K562 (cell line): ENCODE results near the gene FAM117A. TPM values are rescaled to one million over a fixed set of nuclear protein-coding genes. Genes with fewer than 3 reads are reported as not detected.

Source experiments
- ARID1B ChIP-seq: fragments of 450-650 bp; IDR thresholded peaks from 2 replicates; pipeline ENCODE4 v1.6.1; 2016; ENCODE audit warnings: antibody characterized with exemption, mild to moderate bottlenecking, inconsistent platforms
- CCAR2 ChIP-seq: fragments of 200-400 bp; formaldehyde crosslinking; IDR thresholded peaks from 2 replicates; pipeline ENCODE4 v1.6.1; 2017; ENCODE audit warnings: mild to moderate bottlenecking, low read depth, low read length
- CEBPZ ChIP-seq: fragments of 150-350 bp; IDR thresholded peaks from 2 replicates; pipeline ENCODE4 v1.6.1; 2014; ENCODE audit warnings: low read depth, mild to moderate bottlenecking, low read length, borderline replicate concordance
- CHCHD3 ChIP-seq: fragments of 250-450 bp; sonication (Bioruptor Pico); IDR thresholded peaks from 2 replicates; pipeline ENCODE4 v2.1.2; 2022; ENCODE audit warnings: mild to moderate bottlenecking
- E2F3 ChIP-seq: fragments of 250-450 bp; sonication (Bioruptor Pico); IDR thresholded peaks from 2 replicates; pipeline ENCODE4 v1.4.0; 2020; ENCODE audit warnings: mild to moderate bottlenecking
- ELF4 ChIP-seq: fragments of 450-650 bp; formaldehyde crosslinking; IDR thresholded peaks from 2 replicates; pipeline ENCODE4 v1.4.0; 2022; ENCODE audit warnings: missing genetic modification characterization
- ELK1 ChIP-seq: sonication (generic); formaldehyde crosslinking; IDR thresholded peaks from 2 replicates; pipeline ENCODE4 v1.8.1; 2022; ENCODE audit warnings: missing genetic modification reagents
- FOXA1 ChIP-seq: fragments of 450-650 bp; IDR thresholded peaks from 2 replicates; pipeline ENCODE4 v1.6.1; 2016; ENCODE audit warnings: mild to moderate bottlenecking, borderline replicate concordance
- HCFC1 ChIP-seq: IDR thresholded peaks from 2 replicates; pipeline ENCODE4 v1.6.1; 2012; ENCODE audit warnings: low read depth, low read length, improper control_type of control experiment
- HSF4 ChIP-seq: fragments of 250-450 bp; sonication (Bioruptor Pico); IDR thresholded peaks from 2 replicates; pipeline ENCODE4 v2.1.2; 2022; ENCODE audit warnings: mild to moderate bottlenecking, moderate library complexity, borderline replicate concordance
- IRF2 ChIP-seq: sonication (generic); formaldehyde crosslinking; IDR thresholded peaks from 2 replicates; pipeline ENCODE4 v1.8.1; 2022; ENCODE audit warnings: mild to moderate bottlenecking, missing genetic modification reagents
- NCOR1 ChIP-seq: fragments of 450-650 bp; IDR thresholded peaks from 2 replicates; pipeline ENCODE4 v1.6.1; 2016; ENCODE audit warnings: mild to moderate bottlenecking, moderate library complexity
- RBFOX2 ChIP-seq: fragments of 200-400 bp; formaldehyde crosslinking; IDR thresholded peaks from 2 replicates; pipeline ENCODE4 v1.6.1; 2017; ENCODE audit warnings: low read depth, mild to moderate bottlenecking, low read length, moderate library complexity
- RBM17 ChIP-seq: fragments of 200-400 bp; formaldehyde crosslinking; IDR thresholded peaks from 2 replicates; pipeline ENCODE4 v1.6.1; 2017; ENCODE audit warnings: low read depth, mild to moderate bottlenecking, low read length, borderline replicate concordance
- SMARCA4 ChIP-seq: fragments of 450-650 bp; IDR thresholded peaks from 2 replicates; pipeline ENCODE4 v1.6.1; 2016
- SPI1 ChIP-seq: IDR thresholded peaks from 2 replicates; pipeline ENCODE4 v1.6.1; 2011; ENCODE audit warnings: low read depth, low read length, control low read depth, borderline replicate concordance
- STAT6 ChIP-seq: sonication (generic); formaldehyde crosslinking; IDR thresholded peaks from 2 replicates; pipeline ENCODE4 v1.8.1; 2023; ENCODE audit warnings: mild to moderate bottlenecking, missing genetic modification reagents
- THRB ChIP-seq: fragments of 450-650 bp; formaldehyde crosslinking; conservative IDR thresholded peaks from 2 replicates; pipeline ENCODE4 v1.4.0; 2022; ENCODE audit warnings: mild to moderate bottlenecking, missing genetic modification characterization
- U2AF1 ChIP-seq: fragments of 200-400 bp; formaldehyde crosslinking; optimal IDR thresholded peaks from 2 replicates; pipeline ENCODE3; 2017; ENCODE audit warnings: mild to moderate bottlenecking, low read depth, low read length, moderate library complexity
- ZNF274 ChIP-seq: IDR thresholded peaks from 2 replicates; pipeline ENCODE4 v1.6.1; 2011; ENCODE audit warnings: low read depth, mild to moderate bottlenecking, low read length, moderate library complexity, borderline replicate concordance
- ZNF77 ChIP-seq: fragments of 250-450 bp; sonication (Bioruptor Pico); IDR thresholded peaks from 2 replicates; pipeline ENCODE4 v1.5.0; 2020
- polyA plus RNA-seq, 8 experiments: library from polyadenylated mRNA; depleted of rRNA in 4 of 8; stranded (reverse) in 5 of 8; unstranded in 3 of 8; fragments of >200 nt; fragmentation: Nextera tagmentation in 2 of 8; fragmentation: Illumina TruSeq in 1 of 8; extraction: Ambion mirVana in 2 of 8; extraction: Trizol in 1 of 8; gene quantifications; 2 replicates each; pipeline versions ENCODE4 v1.2.1 to v1.2.3, GENCODE V29; 2011 to 2014; ENCODE audit warnings: inconsistent platforms in 1 of 8, missing spikeins in 1 of 8
- total RNA-seq, 7 experiments: library from RNA; depleted of rRNA in 6 of 7; stranded (reverse); fragments of >200 nt in 6 of 7; fragmentation: Illumina TruSeq in 2 of 7; extraction: Trizol in 2 of 7; gene quantifications; 2 replicates each; pipeline versions ENCODE4 v1.2.1 to v1.2.3, GENCODE V29; 2011 to 2021; ENCODE audit warnings: low replicate concordance in 1 of 7

FAM117A gene
- total and polyA plus RNA-seq, 9 of the 15 experiments (the other 6 are each of a cell fraction or from before 2014, with no cell fraction given), result 3.1 to 79.7 (median 36.6) TPM

DNA sequence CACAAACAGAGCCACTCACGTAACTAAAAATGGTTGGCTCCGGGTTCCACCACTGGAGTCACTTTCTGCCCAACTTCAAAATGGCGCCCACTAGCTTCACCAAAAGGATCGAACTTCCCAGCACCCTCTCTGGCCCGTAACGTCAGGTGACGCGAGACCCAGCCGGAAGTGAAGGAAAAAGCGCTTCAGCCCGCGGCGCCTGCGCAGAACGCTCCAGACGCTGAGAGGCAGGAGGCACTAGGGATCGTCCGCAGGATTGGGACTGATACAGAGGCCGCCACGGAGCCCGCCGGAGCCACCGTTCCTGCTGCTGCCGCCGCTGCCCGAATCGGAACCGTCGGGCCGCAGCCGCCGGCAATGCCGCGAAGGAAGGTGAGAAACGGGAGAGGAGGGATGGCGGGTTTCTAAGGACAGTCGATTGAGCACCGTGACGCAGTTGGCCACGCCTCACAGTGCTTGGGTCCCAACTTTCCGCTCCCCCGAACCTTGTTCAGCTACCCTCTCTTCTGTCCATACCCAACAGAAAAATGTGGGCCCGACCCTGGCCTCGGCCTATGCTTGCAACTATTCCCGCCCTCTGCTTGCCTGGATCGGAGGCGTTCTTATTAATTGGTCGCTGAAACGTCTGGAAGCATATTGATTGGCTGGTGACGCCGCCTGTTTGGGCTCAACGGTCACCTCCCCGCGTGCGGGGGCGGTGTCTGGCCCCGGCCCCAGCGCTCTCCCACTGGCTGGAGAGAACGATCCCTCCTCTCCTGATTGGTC lies 24.7 kb upstream of the FAM117A start, which contains the start of gene KAT7 (continued):
- TF ChIP-seq STAT6 (CRISPR knock-in tag) (0 out of 2 replicates have a peak, but pooled peaks have one; percentile 51), CHCHD3 (CRISPR knock-in tag) (no peak), ELF4 (CRISPR knock-in tag) (peak; percentile 75; the same call in 1 of the 2 replicates), SPI1 (no peak), ARID1B (no peak), HSF4 (CRISPR knock-in tag) (no peak), FOXA1 (no peak), ZNF274 (no peak), THRB (CRISPR knock-in tag) (0 out of 2 replicates have a peak, but pooled peaks have one; percentile 38), IRF2 (no peak), NCOR1 (no peak), ELK1 (CRISPR knock-in tag) (no peak), HCFC1 (peak; percentile 96), ZNF77 (CRISPR knock-in tag) (0 out of 2 replicates have a peak, but pooled peaks have one; percentile 49), CCAR2 (no peak), SMARCA4 (no peak), RBFOX2 (peak; percentile 98), E2F3 (CRISPR knock-in tag) (0 out of 2 replicates have a peak, but pooled peaks have one; percentile 82), RBM17 (no peak), CEBPZ (peak; percentile 94), U2AF1 (no peak)
